ENCODE measurements around the gene LNPEP. TPM values are rescaled to one million over a fixed set of nuclear protein-coding genes. Genes with fewer than 3 reads are reported as not detected.
A peak's percentile ranks its signal among the peaks of the same experiment; 100 is the strongest.

Gene LNPEP
- total and polyA plus RNA-seq, 2 of the 4 experiments (the other 2 are of a cell fraction), result 3.6 to 27.4 TPM

DNA sequence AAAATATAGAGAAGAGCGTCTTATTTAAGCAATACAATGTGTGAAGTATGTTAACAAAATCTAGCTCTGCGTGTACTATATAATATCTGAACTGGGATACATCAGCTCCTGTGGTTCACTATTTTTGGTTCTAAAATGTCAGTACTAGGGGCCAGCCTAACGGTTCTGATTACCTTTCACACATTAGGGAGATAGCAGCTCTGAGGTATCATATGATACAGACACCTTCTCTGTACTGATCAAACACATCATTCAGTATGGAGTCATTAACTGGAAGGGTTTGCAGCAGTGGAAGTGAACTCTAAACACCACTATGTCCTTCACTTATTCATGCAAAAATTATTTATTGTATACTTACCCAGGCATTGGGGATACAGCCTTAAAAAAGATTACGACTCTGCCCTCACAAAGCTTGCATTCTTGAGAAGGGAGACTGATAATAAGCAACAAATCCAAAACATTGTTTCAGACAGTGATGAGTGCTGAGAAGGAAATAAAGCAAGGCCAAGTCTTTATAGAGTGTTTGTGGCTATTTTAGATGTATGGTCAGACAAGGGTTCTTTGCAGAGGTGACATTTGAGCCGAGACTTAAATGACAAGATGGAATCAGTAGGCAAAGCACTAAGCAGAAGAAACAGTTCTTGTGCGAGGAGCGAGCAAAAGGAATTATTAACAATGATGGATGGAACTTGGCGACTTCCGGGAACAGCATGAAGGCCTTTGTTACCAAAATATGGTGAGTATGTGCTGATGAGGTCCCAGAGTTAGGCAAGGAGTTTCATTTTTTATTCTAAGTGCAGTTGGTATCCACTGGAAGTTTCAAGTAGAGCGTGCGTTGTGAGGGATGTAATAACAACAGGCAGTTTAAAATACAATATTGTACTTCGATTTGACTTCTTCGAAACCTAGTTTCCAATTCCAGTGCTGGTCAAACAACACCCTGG is 1.8 kb upstream of the LNPEP start:
- Histone ChIP-seq H2BK5ac (ENCODE audit: low read depth, low read length, poor library complexity, severe bottlenecking) (peak overlapping the region; percentile 96), H4K20me1 (ENCODE audit: insufficient read depth, low read length) (no peaks in the 10 kb centered on the region), H3K27me3 (ENCODE audit: control insufficient read depth, insufficient read depth, low read length) (no peaks in the 10 kb centered on the region), H2BK15ac (ENCODE audit: low read depth, low read length) (peak overlapping the region; percentile 67; the same call in 2 of the 3 replicates), H3K56ac (ENCODE audit: extremely low read depth, insufficient read depth, low read length) (peak overlapping the region; percentile 95), H4K91ac (ENCODE audit: insufficient read depth, low read depth, low read length) (peak overlapping the region; percentile 83), H4K5ac (ENCODE audit: low read depth, low read length) (peak overlapping the region; percentile 72), H2BK20ac (ENCODE audit: low read depth, low read length) (peak overlapping the region; percentile 22), H3K36me3 (ENCODE audit: control insufficient read depth, insufficient read depth, low read length) (no peaks in the 10 kb centered on the region), H3K14ac (replicated peaks; ENCODE audit: low read depth, low read length) (peak overlapping the region; percentile 89), H3K9ac (ENCODE audit: low read depth, low read length) (peak overlapping the region; percentile 95), H2AK5ac (ENCODE audit: low read depth, low read length) (peak overlapping the region; percentile 60; the same call in 1 of the 2 replicates), H4K8ac (ENCODE audit: low read depth in 2 of 2, low read length in 2 of 2) (peak overlapping the region; percentile 70 to 82), H3K4ac (ENCODE audit: low read depth, low read length) (peak overlapping the region; percentile 82), H3K4me2 (ENCODE audit: low read depth, low read length) (peak overlapping the region; percentile 95), H3K9me1 (ENCODE audit: insufficient read depth, low read length) (no peaks in the 10 kb centered on the region), H3K23ac (ENCODE audit: low read depth, low read length) (peak overlapping the region; percentile 96), H2AK9ac (replicated peaks; ENCODE audit: low read depth, low read length, poor library complexity) (peak overlapping the region; percentile 97), H2AFZ (replicated peaks; ENCODE audit: low read length, poor library complexity) (peak overlapping the region; percentile 95), H2BK120ac (ENCODE audit: low read depth, low read length) (peak overlapping the region; percentile 82), H3K18ac (ENCODE audit: low read depth, low read length) (peak overlapping the region; percentile 92), H3K9me3 (ENCODE audit: control insufficient read depth, insufficient read depth, low read length) (no peaks in the 10 kb centered on the region), H3K79me1 (ENCODE audit: low read depth in 1 of 2, low read length in 2 of 2) (peaks cover 6 to 29% of the 10 kb centered on the region in 2 experiments; a peak in 3 of 4 replicates), H3K4me3 (ENCODE audit: insufficient read depth, low read depth, low read length) (peak overlapping the region; percentile 68), H3K4me1 (ENCODE audit: control insufficient read depth, insufficient read depth, low read length) (no peaks in the 10 kb centered on the region; the same call in 1 of the 2 replicates), H3K27ac (ENCODE audit: insufficient read depth, low read length) (peak overlapping the region; percentile 92)
- intact Hi-C loops (cut with micrococcal nuclease), result loop anchor here (2.0 kb wide), 2 partner anchors 63 to 181 kb away; no protein-coding TSS in a partner anchor
- TF ChIP-seq RAD21 (IDR thresholded peaks at IDR 0.05; ENCODE audit: low read length) (no peak), POLR2A (IDR thresholded peaks at IDR 0.05; ENCODE audit: low read depth, low read length) (no peak), RCOR1 (IDR thresholded peaks at IDR 0.05; ENCODE audit: insufficient replicate concordance, low read length) (no peak), MXI1 (IDR thresholded peaks at IDR 0.05; ENCODE audit: borderline replicate concordance, low read depth, low read length) (no peak), BHLHE40 (IDR thresholded peaks at IDR 0.05; ENCODE audit: low read depth, low read length) (no peak), MAFK (IDR thresholded peaks at IDR 0.05; ENCODE audit: low read depth, low read length) (no peak)
- TF ChIP-seq, protein P1, sequence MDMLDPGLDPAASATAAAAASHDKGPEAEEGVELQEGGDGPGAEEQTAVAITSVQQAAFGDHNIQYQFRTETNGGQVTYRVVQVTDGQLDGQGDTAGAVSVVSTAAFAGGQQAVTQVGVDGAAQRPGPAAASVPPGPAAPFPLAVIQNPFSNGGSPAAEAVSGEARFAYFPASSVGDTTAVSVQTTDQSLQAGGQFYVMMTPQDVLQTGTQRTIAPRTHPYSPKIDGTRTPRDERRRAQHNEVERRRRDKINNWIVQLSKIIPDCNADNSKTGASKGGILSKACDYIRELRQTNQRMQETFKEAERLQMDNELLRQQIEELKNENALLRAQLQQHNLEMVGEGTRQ (IDR thresholded peaks at IDR 0.05; ENCODE audit: low read depth, low read length), result no peak
- TF ChIP-seq, protein P2, sequence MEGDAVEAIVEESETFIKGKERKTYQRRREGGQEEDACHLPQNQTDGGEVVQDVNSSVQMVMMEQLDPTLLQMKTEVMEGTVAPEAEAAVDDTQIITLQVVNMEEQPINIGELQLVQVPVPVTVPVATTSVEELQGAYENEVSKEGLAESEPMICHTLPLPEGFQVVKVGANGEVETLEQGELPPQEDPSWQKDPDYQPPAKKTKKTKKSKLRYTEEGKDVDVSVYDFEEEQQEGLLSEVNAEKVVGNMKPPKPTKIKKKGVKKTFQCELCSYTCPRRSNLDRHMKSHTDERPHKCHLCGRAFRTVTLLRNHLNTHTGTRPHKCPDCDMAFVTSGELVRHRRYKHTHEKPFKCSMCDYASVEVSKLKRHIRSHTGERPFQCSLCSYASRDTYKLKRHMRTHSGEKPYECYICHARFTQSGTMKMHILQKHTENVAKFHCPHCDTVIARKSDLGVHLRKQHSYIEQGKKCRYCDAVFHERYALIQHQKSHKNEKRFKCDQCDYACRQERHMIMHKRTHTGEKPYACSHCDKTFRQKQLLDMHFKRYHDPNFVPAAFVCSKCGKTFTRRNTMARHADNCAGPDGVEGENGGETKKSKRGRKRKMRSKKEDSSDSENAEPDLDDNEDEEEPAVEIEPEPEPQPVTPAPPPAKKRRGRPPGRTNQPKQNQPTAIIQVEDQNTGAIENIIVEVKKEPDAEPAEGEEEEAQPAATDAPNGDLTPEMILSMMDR (conservative IDR thresholded peaks at IDR 0.05; ENCODE audit: low read depth, low read length), result no peak
- no TSS peak for BruUV-seq (replicated peaks)
- dilution Hi-C loops (cut with HindIII; ENCODE audit: low sequenced_read_pairs, unreplicated experiment), result no loop called here
- peak; percentile 42 for DNase-seq
- in situ Hi-C loops (cut with MboI; ENCODE audit: low sequenced_read_pairs), result no loop called here
- ChIA-PET POLR2A (ENCODE audit: unreplicated experiment) (no interaction called here), CTCF (no interaction called here)
- WGBS, 2 experiments (ENCODE audit: extremely low coverage in 2 of 2, insufficient read length in 1 of 2), result 0% methylated on average over 3 of the region's 13 CpGs; no CpG with 5 or more reads in 1 of the 2 experiments
- no peak for ATAC-seq (ENCODE audit: low read depth)
